HG03039 (cell line): Measurements from ENCODE around the gene ENO4.

Experiments
- ATAC-seq: cut with Tn5 transposase; IDR thresholded peaks from one replicate; pipeline ENCODE4 v1.9.1; 2021; ENCODE audit warnings: mild to moderate bottlenecking, moderate library complexity; ENCODE audit not compliant: unreplicated experiment

The ENO4 gene

GRCh38 chr10:116909307-116909706 is 60.0 kb downstream of the ENO4 start:
- ATAC-seq = no peak

GRCh38 chr10:116910910-116911309 is 61.6 kb downstream of the ENO4 start:
- ATAC-seq = no peak

GRCh38 chr10:116912162-116912561 is 62.9 kb downstream of the ENO4 start:
- no peak for ATAC-seq

GRCh38 chr10:116913695-116914094 is 64.4 kb downstream of the ENO4 start:
- no peak for ATAC-seq

DNA sequence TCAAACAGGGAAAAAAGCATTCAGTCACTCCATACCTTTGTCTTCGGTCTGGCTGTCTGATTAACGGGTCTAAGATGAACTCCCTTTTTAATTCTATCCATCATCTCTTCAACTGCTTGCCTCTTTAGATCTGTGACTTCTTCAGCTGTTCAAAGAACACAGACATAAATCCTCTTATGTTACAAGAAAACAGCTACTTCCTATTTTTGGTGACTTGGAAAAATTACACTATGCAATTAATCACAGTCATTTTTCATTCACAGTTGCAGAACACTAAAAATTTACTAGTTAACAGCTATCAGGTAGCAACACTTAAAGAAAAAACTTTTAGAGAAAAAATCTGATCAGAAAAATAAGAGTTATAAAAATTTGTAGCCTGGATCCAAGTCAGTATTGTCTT is 66.0 kb downstream of the ENO4 start:
- no peak for ATAC-seq

DNA sequence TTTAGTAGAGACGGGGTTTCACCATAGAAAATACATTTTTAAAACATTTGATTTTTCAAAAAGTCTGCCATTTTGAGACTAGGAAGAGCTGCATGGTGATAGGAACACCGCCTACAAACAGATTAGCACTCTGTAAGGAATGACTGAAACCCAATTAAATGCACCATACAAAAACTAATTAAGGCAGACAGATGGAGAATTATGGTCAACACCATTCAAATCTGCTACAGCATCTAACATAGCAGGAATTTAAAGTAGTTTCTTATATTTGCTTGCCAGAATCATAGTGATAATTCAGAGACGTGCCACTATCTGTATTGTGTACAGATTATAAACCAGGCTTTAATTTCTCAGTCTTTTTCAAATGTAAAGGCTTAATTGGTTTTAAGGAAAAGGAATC is 68.2 kb downstream of the ENO4 start:
- no peak for ATAC-seq

DNA sequence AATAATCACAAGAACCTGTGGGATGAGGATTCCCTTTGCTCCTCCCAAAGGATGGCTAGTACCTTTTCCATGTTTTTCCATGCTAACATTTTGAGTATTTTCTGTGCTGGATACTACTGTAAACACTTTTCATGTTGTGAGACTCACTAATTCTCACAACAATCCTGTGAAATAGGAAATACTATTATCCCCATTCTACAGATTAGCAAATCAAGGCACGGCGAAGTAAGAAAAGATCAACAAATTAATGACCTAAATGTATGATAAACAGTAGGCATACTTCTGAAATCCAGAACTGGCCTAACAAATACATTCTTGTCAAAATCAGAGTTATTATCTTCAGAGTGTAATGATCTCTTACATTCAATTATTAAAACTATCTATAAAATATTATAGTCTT is 69.3 kb downstream of the ENO4 start:
- ATAC-seq = no peak

DNA sequence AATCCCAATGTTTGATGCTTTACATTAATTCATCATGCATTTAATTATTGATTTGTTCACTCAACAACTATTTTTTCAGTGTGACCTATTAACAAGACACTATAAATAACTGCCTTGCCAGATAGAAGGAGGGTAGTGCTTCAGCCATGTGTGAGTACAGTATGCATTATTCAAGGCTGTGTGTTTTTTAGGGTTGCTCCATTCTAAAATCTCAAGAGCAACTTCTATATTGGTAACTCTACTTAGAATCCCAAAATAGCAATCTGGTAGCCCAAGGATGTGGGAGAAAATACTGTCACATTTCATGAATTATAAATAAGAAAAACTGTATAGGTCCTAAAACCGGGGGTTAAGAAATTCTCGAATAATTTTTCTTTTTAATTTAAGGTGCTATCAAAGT is 69.9 kb downstream of the ENO4 start:
- ATAC-seq = no peak

DNA sequence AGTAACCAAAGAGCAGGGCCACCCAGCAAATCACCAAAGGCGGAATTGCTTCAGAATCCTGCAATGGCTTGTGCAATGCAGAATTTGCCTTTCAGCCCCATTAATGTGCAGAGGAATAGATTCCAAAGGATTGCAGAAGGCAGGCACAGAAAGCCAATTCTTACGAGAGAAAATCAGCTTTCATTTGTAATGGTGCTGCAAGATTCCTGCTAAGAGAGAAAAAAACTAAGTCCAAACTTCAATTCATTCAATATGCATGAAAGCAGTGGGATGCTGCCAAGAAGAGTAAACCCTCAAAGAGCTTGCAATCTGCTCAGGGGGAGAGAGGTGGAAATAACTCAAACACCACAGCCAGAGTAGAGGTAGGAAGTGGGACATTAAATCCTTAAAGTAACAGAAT is 70.4 kb downstream of the ENO4 start:
- ATAC-seq = no peak

- ATAC-seq = no peak
These were observed 75.8 kb downstream of the ENO4 start for GRCh38 chr10:116925056-116925455.

GRCh38 chr10:116926426-116926825 is 77.1 kb downstream of the ENO4 start:
- no peak for ATAC-seq

- no peak for ATAC-seq
These were observed 82.5 kb downstream of the ENO4 start for GRCh38 chr10:116931806-116932205.
